Stimulated activated naive CD4-positive, alpha-beta T cell treated with Interleukin-2 at 50 U/mL for 16 hours (primary cell): ENCODE measurements around the gene KLF13.

Experiments
- DNase-seq: peaks from one replicate; lab custom pipeline; 2025; lab: John Stamatoyannopoulos, UW

KLF13 gene

DNA sequence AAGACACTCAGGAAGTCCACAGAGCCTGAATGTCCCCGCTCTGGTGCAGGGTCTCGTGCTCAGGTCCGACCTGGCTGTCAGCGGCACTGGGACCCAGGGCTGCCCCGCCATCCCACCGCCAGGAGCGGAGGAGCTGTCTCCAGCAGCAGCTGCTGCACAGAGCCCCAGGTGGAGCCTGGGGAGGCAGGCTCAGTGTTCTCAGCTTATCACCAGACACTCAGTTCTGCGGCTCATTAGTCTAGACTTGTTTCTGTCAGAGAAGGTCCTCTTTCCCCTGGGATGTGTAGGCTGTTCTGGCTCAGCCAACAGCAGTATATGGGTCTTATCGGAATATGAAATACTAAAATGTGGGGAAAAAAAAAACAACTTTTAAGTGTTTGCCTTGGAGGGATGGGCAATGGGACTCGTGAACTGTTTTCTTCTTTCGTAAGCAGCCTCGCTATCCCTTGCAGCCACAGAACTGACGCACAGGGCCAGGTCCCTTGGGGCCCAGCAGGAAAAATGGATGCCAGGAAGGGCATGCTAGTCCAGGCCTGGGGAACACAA, 75.9 kb downstream of the KLF13 start:
- DNase-seq: no peak

DNA sequence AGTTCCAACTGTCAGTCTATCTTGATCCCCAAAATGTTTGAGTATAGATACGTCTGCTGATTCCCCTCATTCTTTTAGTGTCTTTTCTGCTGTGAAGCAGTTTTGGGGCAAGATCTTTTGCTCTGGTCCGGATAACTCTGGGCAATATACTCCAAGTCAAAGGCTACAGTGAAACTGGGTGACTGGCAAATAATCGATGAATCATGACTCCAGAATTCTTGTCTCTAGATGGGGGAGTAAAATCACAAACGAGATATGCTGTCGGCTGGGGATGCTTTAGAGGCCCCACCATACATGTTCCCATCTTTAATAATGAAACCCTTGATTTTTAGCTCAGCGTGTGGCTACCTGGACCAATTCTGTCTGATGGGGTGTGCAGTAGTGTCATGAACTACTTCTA, 76.5 kb downstream of the KLF13 start:
- DNase-seq: no peak

- DNase-seq: no peak
These were observed 77.0 kb downstream of the KLF13 start for GRCh38 chr15:31403606-31404005.

DNA sequence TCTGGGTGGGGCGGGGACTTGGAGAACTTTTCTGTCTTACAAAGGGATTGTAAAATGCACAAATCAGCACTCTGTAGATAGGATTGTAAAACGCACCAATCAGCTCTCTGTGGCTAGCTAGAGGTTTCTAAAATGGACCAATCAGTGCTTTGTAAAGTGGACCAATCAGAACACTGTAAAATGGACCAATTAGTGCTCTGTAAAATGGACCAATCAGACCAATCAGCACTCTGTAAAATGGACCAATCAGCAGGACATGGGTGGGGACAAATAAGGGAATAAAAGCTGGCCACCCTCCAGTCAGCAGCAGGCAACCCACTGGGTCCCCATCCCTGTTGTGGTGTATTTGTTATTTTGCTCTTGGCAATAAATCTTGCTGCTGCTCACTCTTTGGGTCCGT, 77.7 kb downstream of the KLF13 start:
- DNase-seq: no peak

GRCh38 chr15:31405200-31405920, 78.7 kb downstream of the KLF13 start:
- no peak for DNase-seq

- no peak for DNase-seq
These were observed 80.7 kb downstream of the KLF13 start for GRCh38 chr15:31407376-31407775.

DNA sequence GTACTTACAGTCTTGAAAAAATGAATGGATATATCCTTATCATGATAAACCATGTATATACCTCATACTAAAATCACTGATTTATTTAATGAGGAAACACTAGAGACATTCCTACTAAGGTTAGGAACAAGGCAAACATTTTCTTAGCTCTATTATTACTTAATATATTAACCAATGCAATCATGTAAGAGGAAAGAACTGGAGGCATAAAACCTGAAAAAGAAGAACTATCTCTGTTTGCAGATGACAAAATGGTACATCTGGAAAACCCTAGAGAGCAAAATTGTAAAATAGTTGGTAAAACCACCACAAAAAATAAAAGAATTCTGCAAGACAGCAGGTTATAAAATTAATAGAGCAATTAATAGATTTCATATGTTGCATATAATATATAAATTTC, 81.2 kb downstream of the KLF13 start:
- no peak for DNase-seq

GRCh38 chr15:31408724-31409123, 82.1 kb downstream of the KLF13 start:
- DNase-seq: no peak

DNA sequence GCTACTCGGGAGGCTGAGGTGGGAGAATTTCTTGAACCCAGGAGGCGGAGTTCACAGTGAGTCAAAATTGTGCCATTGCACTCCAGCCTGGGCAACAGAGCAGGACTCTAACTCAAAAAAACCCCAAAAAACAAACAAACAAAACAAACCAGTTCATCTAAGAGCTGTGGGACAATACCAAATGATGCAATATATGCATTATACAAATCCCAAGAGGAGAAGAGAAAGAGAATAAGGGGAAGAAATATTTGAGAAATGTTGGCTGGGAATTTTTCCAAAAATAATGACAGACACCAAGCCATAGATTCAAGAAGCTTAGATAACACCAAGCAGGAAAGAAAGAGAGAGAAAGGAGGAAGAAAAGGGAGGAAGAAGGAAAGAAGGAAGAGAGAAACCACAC, 82.5 kb downstream of the KLF13 start:
- no peak for DNase-seq

DNA sequence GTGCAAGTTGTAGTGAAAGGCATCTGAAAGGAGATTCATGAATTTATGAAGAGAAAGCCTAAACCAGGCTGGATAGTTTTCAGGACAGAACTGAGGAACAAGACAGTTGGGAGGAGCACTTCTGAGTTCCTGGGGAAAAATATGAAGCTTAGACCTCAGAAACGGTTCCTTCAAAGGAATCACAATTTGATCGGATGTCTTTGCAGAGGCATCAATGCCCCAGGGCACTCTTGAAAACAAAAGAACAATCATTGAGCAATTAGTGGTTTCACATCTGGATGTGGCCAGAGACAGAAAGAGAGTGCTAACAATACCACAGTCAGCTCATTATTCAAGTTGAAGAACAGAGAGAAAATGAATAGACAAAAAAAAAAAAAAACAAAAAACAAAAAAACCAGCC, 86.2 kb downstream of the KLF13 start:
- DNase-seq: no peak

DNA sequence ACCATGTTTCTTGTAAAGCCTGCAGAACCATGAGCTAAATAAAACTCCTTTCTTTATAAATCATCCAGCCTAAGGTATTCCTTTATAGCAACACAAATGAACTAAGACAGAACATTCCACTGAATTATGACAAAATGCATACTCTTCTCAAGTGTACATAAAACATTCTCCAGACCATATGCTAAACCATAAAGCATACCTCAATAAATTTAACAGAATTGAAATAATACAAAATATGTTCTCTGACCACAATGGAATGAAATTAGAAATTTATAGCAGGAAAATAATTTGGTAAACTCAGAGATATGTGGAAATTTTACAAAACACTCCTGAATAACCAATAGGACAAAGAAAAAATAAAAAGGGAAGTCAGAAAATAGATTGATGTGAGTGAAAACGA, 88.6 kb downstream of the KLF13 start:
- no peak for DNase-seq

GRCh38 chr15:31419820-31420219, 93.2 kb downstream of the KLF13 start:
- DNase-seq: no peak

GRCh38 chr15:31427411-31427810, 100.8 kb downstream of the KLF13 start:
- no peak for DNase-seq
